H9 (cell line): ENCODE measurements around the gene RAB26. TPM values are rescaled to one million over a fixed set of nuclear protein-coding genes. Genes with fewer than 3 reads are reported as not detected.

Source experiments
- DNase-seq: peaks from one replicate; pipeline ENCODE4 v3.0.0-alpha.2; 2017
- H2AFZ ChIP-seq: one replicate; pipeline ENCODE4 v1.6.1; 2013; ENCODE audit warnings: mild to moderate bottlenecking, low read length, control low read depth, moderate library complexity
- H2AK5ac ChIP-seq: 2 replicates; pipeline ENCODE4 v1.6.1; 2013; ENCODE audit warnings: low read length, control low read depth, mixed read lengths; ENCODE audit not compliant: insufficient read length
- H2BK120ac ChIP-seq: one replicate; pipeline ENCODE4 v1.6.1; 2013; ENCODE audit warnings: low read depth, mild to moderate bottlenecking, low read length, control low read depth, inconsistent platforms; ENCODE audit not compliant: poor library complexity, severe bottlenecking
- H2BK12ac ChIP-seq: 2 replicates; pipeline ENCODE4 v1.6.1; 2013; ENCODE audit warnings: low read length, control low read depth, mixed read lengths, low read depth; ENCODE audit not compliant: insufficient read length
- H2BK15ac ChIP-seq: 2 replicates; pipeline ENCODE4 v1.6.1; 2013; ENCODE audit warnings: low read depth, low read length, control low read depth
- H2BK20ac ChIP-seq: one replicate; pipeline ENCODE4 v1.6.1; 2013; ENCODE audit warnings: low read depth, mild to moderate bottlenecking, low read length, control low read depth, inconsistent platforms; ENCODE audit not compliant: poor library complexity, severe bottlenecking
- H2BK5ac ChIP-seq: 2 replicates; pipeline ENCODE4 v1.6.1; 2013; ENCODE audit warnings: low read length, control low read depth, mixed read lengths; ENCODE audit not compliant: insufficient read length
- H3K14ac ChIP-seq: 2 replicates; pipeline ENCODE4 v1.6.1; 2013; ENCODE audit warnings: low read length, control low read depth; ENCODE audit not compliant: insufficient read depth
- H3K18ac ChIP-seq: 2 replicates; pipeline ENCODE4 v1.6.1; 2013; ENCODE audit warnings: low read depth, mild to moderate bottlenecking, mixed read lengths, low read length, control low read depth; ENCODE audit not compliant: insufficient read length
- H3K23ac ChIP-seq: 2 replicates; pipeline ENCODE4 v1.6.1; 2013; ENCODE audit warnings: low read length, control low read depth, mixed read lengths, low read depth; ENCODE audit not compliant: insufficient read length
- H3K23me2 ChIP-seq: 2 replicates; pipeline ENCODE4 v1.6.1; 2013; ENCODE audit warnings: low read depth, mild to moderate bottlenecking, mixed read lengths, low read length, control low read depth; ENCODE audit not compliant: insufficient read length, poor library complexity, severe bottlenecking
- H3K27ac ChIP-seq: 2 replicates; pipeline ENCODE4 v1.5.1; 2013; ENCODE audit warnings: low read length, control low read depth, mixed read lengths, low read depth; ENCODE audit not compliant: insufficient read length
- H3K27me3 ChIP-seq: 2 replicates; pipeline ENCODE4 v1.6.1; 2013; ENCODE audit warnings: low read length, control low read depth, inconsistent platforms; ENCODE audit not compliant: insufficient read depth
- H3K4ac ChIP-seq: 2 replicates; pipeline ENCODE4 v1.6.1; 2013; ENCODE audit warnings: low read depth, mild to moderate bottlenecking, control low read depth, inconsistent platforms, low read length, moderate library complexity
- H3K4me1 ChIP-seq: 2 replicates; pipeline ENCODE4 v1.6.1; 2013; ENCODE audit warnings: low read length, control low read depth, inconsistent platforms; ENCODE audit not compliant: insufficient read depth
- H3K4me2 ChIP-seq: 2 replicates; pipeline ENCODE4 v1.6.1; 2013; ENCODE audit warnings: low read length, control low read depth, mixed read lengths; ENCODE audit not compliant: insufficient read length, insufficient read depth
- H3K56ac ChIP-seq: 2 replicates; pipeline ENCODE4 v1.6.1; 2013; ENCODE audit warnings: low read depth, mild to moderate bottlenecking, mixed read lengths, low read length, control low read depth; ENCODE audit not compliant: insufficient read length
- H3K79me1 ChIP-seq: 2 replicates; pipeline ENCODE4 v1.6.1; 2013; ENCODE audit warnings: low read depth, mild to moderate bottlenecking, moderate library complexity, low read length, control low read depth, inconsistent platforms; ENCODE audit not compliant: insufficient read depth, poor library complexity, severe bottlenecking
- H3K79me2 ChIP-seq: 2 replicates; pipeline ENCODE4 v1.6.1; 2013; ENCODE audit warnings: low read length, control low read depth, inconsistent platforms; ENCODE audit not compliant: insufficient read depth
- H3K9ac ChIP-seq: 2 replicates; pipeline ENCODE4 v1.6.1; 2013; ENCODE audit warnings: low read length, control low read depth, mixed read lengths; ENCODE audit not compliant: insufficient read length; ENCODE audit errors: extremely low read depth
- H3K9me3 ChIP-seq: one replicate; pipeline ENCODE4 v1.6.1; 2013; ENCODE audit warnings: low read depth, low read length, inconsistent platforms; ENCODE audit not compliant: control insufficient read depth
- H3T11ph ChIP-seq: one replicate; pipeline ENCODE4 v1.6.1; 2013; ENCODE audit warnings: mild to moderate bottlenecking, low read length, control low read depth, inconsistent platforms
- H4K20me1 ChIP-seq: one replicate; pipeline ENCODE4 v1.6.1; 2013; ENCODE audit not compliant: control insufficient read depth, insufficient read length, insufficient read depth
- H4K5ac ChIP-seq: 2 replicates; pipeline ENCODE4 v1.6.1; 2013; ENCODE audit warnings: low read depth, mild to moderate bottlenecking, mixed read lengths, low read length, control low read depth; ENCODE audit not compliant: insufficient read length
- H4K8ac ChIP-seq: replicated peaks from 2 replicates; pipeline ENCODE4 v1.6.1; 2013; ENCODE audit warnings: low read length, control low read depth, mixed read lengths, low read depth; ENCODE audit not compliant: insufficient read length
- H4K91ac ChIP-seq: 2 replicates; pipeline ENCODE4 v1.6.1; 2013; ENCODE audit warnings: low read depth, mild to moderate bottlenecking, moderate library complexity, mixed read lengths, low read length, control low read depth; ENCODE audit not compliant: insufficient read length
- H3K27ac Mint-ChIP-seq, 3 experiments: 2 replicates in 2 of 3; 3 replicates in 1 of 3; pipeline ENCODE4 v1.8.0; 2020 to 2021; ENCODE audit warnings: mixed read lengths in 3 of 3, mild to moderate bottlenecking in 1 of 3, moderate library complexity in 1 of 3
- H3K27me3 Mint-ChIP-seq: 2 replicates; pipeline ENCODE4 v1.8.0; 2021; ENCODE audit warnings: low read depth, mild to moderate bottlenecking, moderate library complexity, mixed read lengths
- H3K36me3 Mint-ChIP-seq, 3 experiments: 2 replicates in 2 of 3; 3 replicates in 1 of 3; pipeline ENCODE4 v1.8.0; 2020 to 2021; ENCODE audit warnings: low read depth in 3 of 3, mixed read lengths in 3 of 3; ENCODE audit not compliant: insufficient read depth in 1 of 3
- H3K4me1 Mint-ChIP-seq, 2 experiments: 2 replicates each; pipeline ENCODE4 v1.8.0; 2020; ENCODE audit warnings: mixed read lengths in 2 of 2
- H3K4me3 Mint-ChIP-seq, 2 experiments: 2 replicates in 1 of 2; 3 replicates in 1 of 2; pipeline ENCODE4 v1.8.0; 2020 to 2021; ENCODE audit warnings: mild to moderate bottlenecking in 2 of 2, mixed read lengths in 2 of 2, moderate library complexity in 1 of 2
- H3K9me3 Mint-ChIP-seq, 2 experiments: 2 replicates in 1 of 2; 3 replicates in 1 of 2; pipeline ENCODE4 v1.8.0; 2020; ENCODE audit warnings: mild to moderate bottlenecking in 2 of 2, mixed read lengths in 2 of 2, moderate library complexity in 1 of 2
- WGBS: extraction: QIAGEN DNeasy Blood & Tissue Kit; methylation state at CpG from one replicate; pipeline ENCODE4 v1.1.7; 2013; ENCODE audit warnings: missing lambda C conversion rate, low lambda C conversion rate, mixed read lengths; ENCODE audit not compliant: insufficient read length; ENCODE audit errors: extremely low coverage; 5-methylcytosine and 5-hydroxymethylcytosine counted together
- total RNA-seq: library from RNA; stranded (reverse); gene quantifications from 2 replicates; pipeline ENCODE4 v1.2.1, GENCODE V29; 2021
- TF ChIP-seq, protein P1 (sequence below): fragments of 200-600 bp; sonication (generic); conservative IDR thresholded peaks from 3 replicates; pipeline ENCODE4 v1.8.0; 2021; ENCODE audit warnings: antibody characterized with exemption, mild to moderate bottlenecking

The RAB26 gene
- total RNA-seq, 1 experiment from 2014 or later, result 2.4 TPM

DNA sequence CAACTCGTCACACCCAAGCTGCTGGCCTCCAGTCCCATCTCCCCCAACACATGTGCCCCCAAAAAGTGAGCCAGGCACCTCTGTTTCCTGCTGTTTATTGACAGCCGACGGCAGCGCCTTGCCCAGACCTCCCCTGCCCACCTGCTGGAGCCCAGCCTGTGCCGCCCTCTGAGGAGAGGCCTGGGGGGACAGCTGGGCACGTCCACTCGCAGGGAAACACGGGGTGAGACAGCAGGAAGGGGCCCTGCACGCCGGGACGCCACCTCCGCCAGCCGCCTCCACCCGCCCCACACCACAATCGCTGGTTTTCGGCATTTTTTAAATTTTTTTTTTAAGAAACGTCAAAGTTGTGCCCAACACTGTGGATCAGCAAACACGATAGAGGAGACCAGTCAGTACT, 28.7 kb downstream of the RAB26 start:
- Histone ChIP-seq H3K79me2 (no peaks in the 10 kb centered on the region), H3K27ac (no peak overlapping the region), H3K4me2 (no peak overlapping the region), H3K56ac (no peak overlapping the region), H2BK20ac (no peak overlapping the region), H2AK5ac (no peak overlapping the region), H4K8ac (no peak overlapping the region), H3K18ac (no peak overlapping the region), H3K79me1 (no peaks in the 10 kb centered on the region), H3K9ac (no peak overlapping the region), H3K23me2 (peaks cover 4% of the 10 kb centered on the region), H4K20me1 (no peaks in the 10 kb centered on the region), H2AFZ (no peak overlapping the region), H4K91ac (no peak overlapping the region), H4K5ac (no peak overlapping the region), H3K4me1 (no peaks in the 10 kb centered on the region), H2BK15ac (no peak overlapping the region; the same call in 1 of the 2 replicates), H2BK12ac (no peak overlapping the region), H3K14ac (no peak overlapping the region), H3K27me3 (no peaks in the 10 kb centered on the region), H3K23ac (no peak overlapping the region), H3T11ph (no peak overlapping the region), H2BK120ac (no peak overlapping the region), H3K9me3 (no peaks in the 10 kb centered on the region), H3K4ac (no peak overlapping the region), H2BK5ac (no peak overlapping the region)
- Mint-ChIP-seq H3K36me3 (peaks cover 11 to 40% (median 37%) of the 10 kb centered on the region in 3 experiments), H3K27ac (0 out of 7 replicates have a peak overlapping the region, but pooled peaks of 1 of the 3 experiments have one; percentile 65), H3K27me3 (no peaks in the 10 kb centered on the region), H3K4me1 (peaks cover 3 to 4% of the 10 kb centered on the region in 2 experiments), H3K9me3 (no peaks in the 10 kb centered on the region), H3K4me3 (peak overlapping the region in 1 of 2 experiments; percentile 40; a peak in 1 of 5 replicates)
- no peak for DNase-seq
- WGBS, result no CpG with 5 or more reads among the region's 18 CpGs
- TF ChIP-seq, protein P1, sequence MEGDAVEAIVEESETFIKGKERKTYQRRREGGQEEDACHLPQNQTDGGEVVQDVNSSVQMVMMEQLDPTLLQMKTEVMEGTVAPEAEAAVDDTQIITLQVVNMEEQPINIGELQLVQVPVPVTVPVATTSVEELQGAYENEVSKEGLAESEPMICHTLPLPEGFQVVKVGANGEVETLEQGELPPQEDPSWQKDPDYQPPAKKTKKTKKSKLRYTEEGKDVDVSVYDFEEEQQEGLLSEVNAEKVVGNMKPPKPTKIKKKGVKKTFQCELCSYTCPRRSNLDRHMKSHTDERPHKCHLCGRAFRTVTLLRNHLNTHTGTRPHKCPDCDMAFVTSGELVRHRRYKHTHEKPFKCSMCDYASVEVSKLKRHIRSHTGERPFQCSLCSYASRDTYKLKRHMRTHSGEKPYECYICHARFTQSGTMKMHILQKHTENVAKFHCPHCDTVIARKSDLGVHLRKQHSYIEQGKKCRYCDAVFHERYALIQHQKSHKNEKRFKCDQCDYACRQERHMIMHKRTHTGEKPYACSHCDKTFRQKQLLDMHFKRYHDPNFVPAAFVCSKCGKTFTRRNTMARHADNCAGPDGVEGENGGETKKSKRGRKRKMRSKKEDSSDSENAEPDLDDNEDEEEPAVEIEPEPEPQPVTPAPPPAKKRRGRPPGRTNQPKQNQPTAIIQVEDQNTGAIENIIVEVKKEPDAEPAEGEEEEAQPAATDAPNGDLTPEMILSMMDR, result no peak
